GM19455 (cell line): ENCODE measurements around the gene BEGAIN.

Source experiments
- ATAC-seq: cut with Tn5 transposase; IDR thresholded peaks from one replicate; pipeline ENCODE4 v1.9.1; 2021; ENCODE audit not compliant: unreplicated experiment

Gene BEGAIN

GRCh38 chr14:100570726-100571454 lies 16.3 kb downstream of the BEGAIN start:
- ATAC-seq = no peak

- no peak for ATAC-seq
Measured at GRCh38 chr14:100569734-100570286, 17.4 kb downstream of the BEGAIN start.

GRCh38 chr14:100568998-100569733 lies 18.1 kb downstream of the BEGAIN start:
- ATAC-seq = no peak

- ATAC-seq = no peak
Measured at GRCh38 chr14:100568164-100568997, 18.8 kb downstream of the BEGAIN start.

GRCh38 chr14:100567877-100568163 lies 19.4 kb downstream of the BEGAIN start:
- no peak for ATAC-seq

GRCh38 chr14:100567009-100567876 lies 20.0 kb downstream of the BEGAIN start:
- no peak for ATAC-seq

- no peak for ATAC-seq
Measured at GRCh38 chr14:100566586-100566985, 20.6 kb downstream of the BEGAIN start.

GRCh38 chr14:100566119-100566518 lies 21.1 kb downstream of the BEGAIN start:
- ATAC-seq = no peak

GRCh38 chr14:100565650-100566049 lies 21.6 kb downstream of the BEGAIN start:
- no peak for ATAC-seq

- no peak for ATAC-seq
Measured at GRCh38 chr14:100564512-100564911, 22.7 kb downstream of the BEGAIN start.

GRCh38 chr14:100562751-100563150 lies 24.5 kb downstream of the BEGAIN start:
- ATAC-seq = no peak

- ATAC-seq = no peak
Measured at GRCh38 chr14:100561005-100561404, 26.2 kb downstream of the BEGAIN start.

- no peak for ATAC-seq
Measured at GRCh38 chr14:100560471-100560870, 26.7 kb downstream of the BEGAIN start.

- no peak for ATAC-seq
Measured at GRCh38 chr14:100559455-100559854, 27.8 kb downstream of the BEGAIN start.

- no peak for ATAC-seq
Measured at GRCh38 chr14:100558966-100559365, 28.3 kb downstream of the BEGAIN start.

- no peak for ATAC-seq
Measured at GRCh38 chr14:100558226-100558625, 29.0 kb downstream of the BEGAIN start.

GRCh38 chr14:100557658-100558057 lies 29.6 kb downstream of the BEGAIN start:
- no peak for ATAC-seq

- no peak for ATAC-seq
Measured at GRCh38 chr14:100556936-100557505, 30.2 kb downstream of the BEGAIN start.

GRCh38 chr14:100556140-100556475 lies 31.1 kb downstream of the BEGAIN start:
- no peak for ATAC-seq

- ATAC-seq = no peak
Measured at GRCh38 chr14:100555436-100556139, 31.6 kb downstream of the BEGAIN start.
